ENCODE measurements around the gene RNF39. TPM values are rescaled to one million over a fixed set of nuclear protein-coding genes. Genes with fewer than 3 reads are reported as not detected.

The RNF39 gene
- total RNA-seq, 1 experiment from 2014 or later, result 7.3 TPM

- H3K9me2 ChIP-seq (ENCODE audit: insufficient read depth), result no peaks in the 10 kb centered on the region
- peaks cover 14% of the 10 kb centered on the region for H3F3A ChIP-seq (ENCODE audit: insufficient read depth, low read depth)
- no peaks in the 10 kb centered on the region for H3K36me3 ChIP-seq (ENCODE audit: low read depth)
- H3K4me3 ChIP-seq, result no peak overlapping the region
- H3K27ac ChIP-seq, result no peak overlapping the region
- H2AFZ ChIP-seq, result no peak overlapping the region
- TF ChIP-seq EZH2 (IDR thresholded peaks at IDR 0.05; ENCODE audit: low read depth), result no peak
- no peak for TF ChIP-seq CTCF (conservative IDR thresholded peaks at IDR 0.05)
- POLR2A ChIA-PET (ENCODE audit: unreplicated experiment), result interaction anchor here (0.7 kb wide), 1 partner anchor 22 kb away, joined by 5 read pairs; no protein-coding TSS in a partner anchor
- H3K9me3 ChIP-seq (ENCODE audit: insufficient read depth, low read depth), result no peaks in the 10 kb centered on the region
- H3K4me2 ChIP-seq, result no peak overlapping the region
- H4K20me1 ChIP-seq (ENCODE audit: insufficient read depth), result no peaks in the 10 kb centered on the region
- no peaks in the 10 kb centered on the region for H3K79me2 ChIP-seq (ENCODE audit: low read depth)
- H3K27me3 ChIP-seq (ENCODE audit: insufficient read depth, low read depth), result no peaks in the 10 kb centered on the region
- no peak for DNase-seq
- H3K4me1 ChIP-seq (replicated peaks; ENCODE audit: insufficient read depth), result peaks cover 20% of the 10 kb centered on the region
- intact Hi-C loops (cut with micrococcal nuclease; ENCODE audit: unreplicated experiment), result no loop called here
- CTCF ChIA-PET, result interaction anchor here (1.6 kb wide), 1 partner anchor 13 kb away, joined by 3 read pairs; no protein-coding TSS in a partner anchor
- BruUV-seq (replicated peaks), result no TSS peak
Measured at GRCh38 chr6:30087876-30088275, 12.3 kb upstream of the RNF39 start.

GRCh38 chr6:30077218-30077617 lies 1.6 kb upstream of the RNF39 start:
- Histone ChIP-seq H3K27ac (peak overlapping the region; percentile 89), H3K4me2 (peak overlapping the region; percentile 94), H3K27me3 (ENCODE audit: insufficient read depth, low read depth) (no peaks in the 10 kb centered on the region), H3K4me3 (no peak overlapping the region), H3F3A (ENCODE audit: insufficient read depth, low read depth) (peaks cover 24% of the 10 kb centered on the region), H3K9me2 (ENCODE audit: insufficient read depth) (no peaks in the 10 kb centered on the region), H3K9me3 (ENCODE audit: insufficient read depth, low read depth) (no peaks in the 10 kb centered on the region), H4K20me1 (ENCODE audit: insufficient read depth) (peaks cover 8% of the 10 kb centered on the region), H3K36me3 (ENCODE audit: low read depth) (no peaks in the 10 kb centered on the region), H3K79me2 (ENCODE audit: low read depth) (peaks cover 22% of the 10 kb centered on the region), H3K4me1 (replicated peaks; ENCODE audit: insufficient read depth) (peaks cover 36% of the 10 kb centered on the region), H2AFZ (no peak overlapping the region)
- ChIA-PET POLR2A (ENCODE audit: unreplicated experiment) (interaction anchor here (1.1 kb wide), 1 partner anchor 11 kb away, joined by 7 read pairs; no protein-coding TSS in a partner anchor), CTCF (no interaction called here)
- BruUV-seq (replicated peaks), result no TSS peak
- intact Hi-C loops (cut with micrococcal nuclease; ENCODE audit: unreplicated experiment), result no loop called here
- DNase-seq, result no peak
- no peak for TF ChIP-seq EZH2 (IDR thresholded peaks at IDR 0.05; ENCODE audit: low read depth)
- TF ChIP-seq CTCF (conservative IDR thresholded peaks at IDR 0.05), result no peak

GRCh38 chr6:30075790-30076732 lies 492 bp upstream of the RNF39 start:
- ChIA-PET POLR2A (ENCODE audit: unreplicated experiment) (interaction anchor here (0.6 to 1.1 kb wide), 5 partner anchors 10 to 111 kb away, joined by 3 to 7 read pairs (median 5); no protein-coding TSS in a partner anchor), CTCF (interaction anchor here (2.2 kb wide), 1 partner anchor 16 kb away, joined by 7 read pairs; no protein-coding TSS in a partner anchor)
- H3K79me2 ChIP-seq (ENCODE audit: low read depth), result peaks cover 22% of the 10 kb centered on the region
- H3K36me3 ChIP-seq (ENCODE audit: low read depth), result no peaks in the 10 kb centered on the region
- H3K27me3 ChIP-seq (ENCODE audit: insufficient read depth, low read depth), result no peaks in the 10 kb centered on the region
- peaks cover 24% of the 10 kb centered on the region for H3F3A ChIP-seq (ENCODE audit: insufficient read depth, low read depth)
- DNase-seq, result peak; percentile 93 to 96
- BruUV-seq (replicated peaks), result TSS peak; percentile 83
- no peaks in the 10 kb centered on the region for H3K9me3 ChIP-seq (ENCODE audit: insufficient read depth, low read depth)
- peaks cover 36% of the 10 kb centered on the region for H3K4me1 ChIP-seq (replicated peaks; ENCODE audit: insufficient read depth)
- peak overlapping the region; percentile 74 for H2AFZ ChIP-seq
- peak overlapping the region; percentile 94 for H3K4me2 ChIP-seq
- H3K27ac ChIP-seq, result peak overlapping the region; percentile 89
- H3K9me2 ChIP-seq (ENCODE audit: insufficient read depth), result no peaks in the 10 kb centered on the region
- intact Hi-C loops (cut with micrococcal nuclease; ENCODE audit: unreplicated experiment), result loop anchor here (1.0 kb wide), 3 partner anchors 9 to 55 kb away; partner anchors contain the start of gene PPP1R11
- peak overlapping the region; percentile 81 for H3K4me3 ChIP-seq
- TF ChIP-seq CTCF (conservative IDR thresholded peaks at IDR 0.05) (peak; percentile 71), EZH2 (IDR thresholded peaks at IDR 0.05; ENCODE audit: low read depth) (no peak)
- peaks cover 8% of the 10 kb centered on the region for H4K20me1 ChIP-seq (ENCODE audit: insufficient read depth)
